Astrocyte (in vitro differentiated cells and primary cell): ENCODE data around the gene GNAT1. TPM values are rescaled to one million over a fixed set of nuclear protein-coding genes. Genes with fewer than 3 reads are reported as not detected.

Experiments
- DNase-seq: peaks from one replicate; pipeline ENCODE4 v3.0.0-alpha.2; 2010; ENCODE audit warnings: low read depth
- FAIRE-seq: peaks from 2 replicates; lab custom pipeline; 2011; peaks lifted over from hg19 to GRCh38; lab: Jason Lieb, UNC
- H2AFZ ChIP-seq: 2 replicates; pipeline ENCODE4 v1.6.0; 2012; ENCODE audit warnings: low read depth, low read length, inconsistent platforms
- H3K27ac ChIP-seq: 2 replicates; pipeline ENCODE4 v1.5.1; 2011; ENCODE audit warnings: low read depth, low read length, inconsistent platforms
- H3K27me3 ChIP-seq: 2 replicates; pipeline ENCODE4 v1.6.0; 2011; ENCODE audit warnings: low read length, inconsistent platforms; ENCODE audit not compliant: insufficient read depth
- H3K36me3 ChIP-seq: 2 replicates; pipeline ENCODE4 v1.5.1; 2011; ENCODE audit warnings: low read length, inconsistent platforms; ENCODE audit not compliant: insufficient read depth
- H3K4me1 ChIP-seq: 2 replicates; pipeline ENCODE4 v1.5.1; 2011; ENCODE audit warnings: low read length, inconsistent platforms; ENCODE audit not compliant: insufficient read depth
- H3K4me2 ChIP-seq: 2 replicates; pipeline ENCODE4 v1.6.0; 2012; ENCODE audit warnings: low read length, inconsistent platforms
- H3K4me3 ChIP-seq: 2 replicates; pipeline ENCODE4 v1.5.1; 2011; ENCODE audit warnings: low read depth, mild to moderate bottlenecking, low read length, inconsistent platforms; ENCODE audit not compliant: insufficient read depth
- H3K79me2 ChIP-seq: 2 replicates; pipeline ENCODE4 v1.6.0; 2012; ENCODE audit warnings: mild to moderate bottlenecking, low read length, inconsistent platforms; ENCODE audit not compliant: insufficient read depth
- H3K9ac ChIP-seq: 2 replicates; pipeline ENCODE4 v1.6.0; 2012; ENCODE audit warnings: mild to moderate bottlenecking, low read length, inconsistent platforms
- H3K9me3 ChIP-seq: 2 replicates; pipeline ENCODE4 v1.5.1; 2012; ENCODE audit warnings: low read depth, mild to moderate bottlenecking, low read length, inconsistent platforms; ENCODE audit not compliant: insufficient read depth
- H4K20me1 ChIP-seq: 2 replicates; pipeline ENCODE4 v1.6.0; 2012; ENCODE audit warnings: low read length, inconsistent platforms; ENCODE audit not compliant: insufficient read depth
- H3K27ac Mint-ChIP-seq: one replicate; pipeline ENCODE4 v1.8.0; 2021; ENCODE audit warnings: mild to moderate bottlenecking, mixed read lengths; ENCODE audit not compliant: unreplicated experiment
- H3K27me3 Mint-ChIP-seq: one replicate; pipeline ENCODE4 v1.8.0; 2021; ENCODE audit warnings: low read depth, mixed read lengths; ENCODE audit not compliant: unreplicated experiment
- H3K36me3 Mint-ChIP-seq: one replicate; pipeline ENCODE4 v1.8.0; 2021; ENCODE audit warnings: low read depth, mixed read lengths; ENCODE audit not compliant: unreplicated experiment
- H3K4me1 Mint-ChIP-seq: one replicate; pipeline ENCODE4 v1.8.0; 2021; ENCODE audit warnings: low read depth, mixed read lengths; ENCODE audit not compliant: unreplicated experiment
- H3K4me3 Mint-ChIP-seq: one replicate; pipeline ENCODE4 v1.8.0; 2021; ENCODE audit warnings: mild to moderate bottlenecking, moderate library complexity, mixed read lengths; ENCODE audit not compliant: unreplicated experiment
- H3K9me3 Mint-ChIP-seq: one replicate; pipeline ENCODE4 v1.8.0; 2021; ENCODE audit warnings: mild to moderate bottlenecking, mixed read lengths; ENCODE audit not compliant: unreplicated experiment
- EZH2 ChIP-seq: IDR thresholded peaks from 2 replicates; pipeline ENCODE4 v1.6.1; 2012; ENCODE audit warnings: mild to moderate bottlenecking, low read length, inconsistent platforms; ENCODE audit not compliant: insufficient read depth
- total RNA-seq: library from RNA; stranded (reverse); gene quantifications from 2 replicates; pipeline ENCODE4 v1.2.1, GENCODE V29; 2021
- TF ChIP-seq, protein P1 (sequence below): IDR thresholded peaks from 2 replicates; pipeline ENCODE4 v1.5.1; 2011; ENCODE audit warnings: low read depth, mild to moderate bottlenecking, inconsistent platforms, low read length, moderate library complexity; ENCODE audit not compliant: insufficient read depth

Gene GNAT1
- total RNA-seq, 1 donor from 2014 or later, result not detected

DNA sequence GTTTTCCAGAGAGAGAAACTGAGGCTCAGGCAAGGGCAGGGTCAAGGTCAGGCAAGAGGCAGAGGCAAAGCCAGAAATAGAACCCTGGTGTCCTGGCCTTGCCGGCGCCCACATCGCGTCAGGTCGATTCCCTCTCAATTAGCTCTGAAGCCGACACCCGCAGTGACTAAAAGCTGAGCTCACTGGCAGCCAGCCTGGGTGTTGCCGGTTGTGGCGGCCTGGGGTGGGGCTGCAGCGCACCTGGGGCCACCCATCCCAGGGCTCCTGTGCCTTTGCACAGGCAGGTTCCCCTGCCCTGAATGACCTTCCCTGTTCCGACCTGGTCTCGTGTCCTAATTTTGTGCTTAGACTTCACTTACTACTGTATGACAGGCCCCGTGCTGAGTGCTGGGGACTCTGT is 30.1 kb upstream of the GNAT1 start:
- Histone ChIP-seq H4K20me1 (peaks cover 4% of the 10 kb centered on the region), H2AFZ (no peak overlapping the region), H3K9me3 (no peaks in the 10 kb centered on the region), H3K4me1 (peaks cover 45% of the 10 kb centered on the region), H3K9ac (no peak overlapping the region), H3K4me2 (no peak overlapping the region), H3K27ac (no peak overlapping the region), H3K36me3 (no peaks in the 10 kb centered on the region), H3K79me2 (no peaks in the 10 kb centered on the region), H3K4me3 (no peak overlapping the region), H3K27me3 (no peaks in the 10 kb centered on the region)
- no peaks in the 10 kb centered on the region for H3K36me3 Mint-ChIP-seq
- peaks cover 32% of the 10 kb centered on the region for H3K27me3 Mint-ChIP-seq
- H3K27ac Mint-ChIP-seq, result no peak overlapping the region
- no peak for DNase-seq
- H3K4me1 Mint-ChIP-seq, result peaks cover 8% of the 10 kb centered on the region
- H3K4me3 Mint-ChIP-seq, result no peak overlapping the region
- TF ChIP-seq, protein P1, sequence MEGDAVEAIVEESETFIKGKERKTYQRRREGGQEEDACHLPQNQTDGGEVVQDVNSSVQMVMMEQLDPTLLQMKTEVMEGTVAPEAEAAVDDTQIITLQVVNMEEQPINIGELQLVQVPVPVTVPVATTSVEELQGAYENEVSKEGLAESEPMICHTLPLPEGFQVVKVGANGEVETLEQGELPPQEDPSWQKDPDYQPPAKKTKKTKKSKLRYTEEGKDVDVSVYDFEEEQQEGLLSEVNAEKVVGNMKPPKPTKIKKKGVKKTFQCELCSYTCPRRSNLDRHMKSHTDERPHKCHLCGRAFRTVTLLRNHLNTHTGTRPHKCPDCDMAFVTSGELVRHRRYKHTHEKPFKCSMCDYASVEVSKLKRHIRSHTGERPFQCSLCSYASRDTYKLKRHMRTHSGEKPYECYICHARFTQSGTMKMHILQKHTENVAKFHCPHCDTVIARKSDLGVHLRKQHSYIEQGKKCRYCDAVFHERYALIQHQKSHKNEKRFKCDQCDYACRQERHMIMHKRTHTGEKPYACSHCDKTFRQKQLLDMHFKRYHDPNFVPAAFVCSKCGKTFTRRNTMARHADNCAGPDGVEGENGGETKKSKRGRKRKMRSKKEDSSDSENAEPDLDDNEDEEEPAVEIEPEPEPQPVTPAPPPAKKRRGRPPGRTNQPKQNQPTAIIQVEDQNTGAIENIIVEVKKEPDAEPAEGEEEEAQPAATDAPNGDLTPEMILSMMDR, result no peak
- no peak for TF ChIP-seq EZH2
- H3K9me3 Mint-ChIP-seq, result no peaks in the 10 kb centered on the region
- FAIRE-seq, result no peak

GRCh38 chr3:50162034-50162883 is 29.2 kb upstream of the GNAT1 start:
- H3K4me3 ChIP-seq, result no peak overlapping the region
- Mint-ChIP-seq H3K27me3 (peaks cover 32% of the 10 kb centered on the region), H3K27ac (no peak overlapping the region), H3K4me1 (peaks cover 13% of the 10 kb centered on the region), H3K36me3 (no peaks in the 10 kb centered on the region), H3K9me3 (no peaks in the 10 kb centered on the region), H3K4me3 (no peak overlapping the region)
- no peaks in the 10 kb centered on the region for H3K36me3 ChIP-seq
- no peaks in the 10 kb centered on the region for H3K9me3 ChIP-seq
- peaks cover 50% of the 10 kb centered on the region for H3K4me1 ChIP-seq
- no peak for TF ChIP-seq EZH2
- TF ChIP-seq, protein P1, result no peak
- FAIRE-seq, result no peak
- H4K20me1 ChIP-seq, result peaks cover 4% of the 10 kb centered on the region
- no peak overlapping the region for H3K27ac ChIP-seq
- no peak overlapping the region for H3K9ac ChIP-seq
- H3K4me2 ChIP-seq, result no peak overlapping the region
- no peak overlapping the region for H2AFZ ChIP-seq
- DNase-seq, result no peak
- H3K27me3 ChIP-seq, result no peaks in the 10 kb centered on the region
- H3K79me2 ChIP-seq, result no peaks in the 10 kb centered on the region
